Esophagus muscularis mucosa (tissue), 4 donors: ENCODE data around the gene UQCR10.

Experiments used
- CTCF ChIP-seq, 3 experiments: fragments of 200-600 bp in 2 of 3; fragments of 450-650 bp in 1 of 3; sonication (generic) in 2 of 3; IDR thresholded peaks; one replicate each; pipeline ENCODE4 v1.5.1; 2017 to 2019; ENCODE audit warnings: antibody characterized with exemption in 3 of 3, mild to moderate bottlenecking in 2 of 3, moderate library complexity in 1 of 3
- EP300 ChIP-seq: sonication (generic); formaldehyde crosslinking; IDR thresholded peaks from one replicate; pipeline ENCODE4 v1.6.1; 2017; ENCODE audit warnings: antibody characterized with exemption
- POLR2AphosphoS5 ChIP-seq, 2 donors: sonication (generic); formaldehyde crosslinking; IDR thresholded peaks; one replicate each; pipeline ENCODE4 v1.6.1; 2017; ENCODE audit warnings: antibody characterized with exemption in 2 of 2

GRCh38 chr22:29801796-29802195 is 34.6 kb downstream of the UQCR10 start:
- TF ChIP-seq CTCF (IDR thresholded peaks at IDR 0.05) (no peak), POLR2AphosphoS5 (IDR thresholded peaks at IDR 0.05) (no peak), EP300 (no peak)
